ENCODE data around the gene TBC1D9B. TPM values are rescaled to one million over a fixed set of nuclear protein-coding genes. Genes with fewer than 3 reads are reported as not detected.
A peak's percentile ranks its signal among the peaks of the same experiment; 100 is the strongest.

Gene TBC1D9B
- polyA plus RNA-seq, 2 of the 4 experiments (the other 2 are of a cell fraction), result 37.2 to 64.7 TPM

GRCh38 chr5:179827680-179828079, 80.0 kb downstream of the TBC1D9B start:
- FAIRE-seq (no peak), ATAC-seq (peak in 1 of 2 experiments; percentile 2; a peak in 3 of 6 replicates), DNase-seq (ENCODE audit: low read depth in 1 of 2, low spot score in 1 of 2) (peak in 1 of 2 experiments; percentile 50)
- Histone ChIP-seq H3K4me3 (no peak overlapping the region), H3K4me2 (peak overlapping the region; percentile 96; the same call in 2 of the 3 replicates), H3K4me1 (peaks cover 92% of the 10 kb centered on the region), H3K9me3 (no peaks in the 10 kb centered on the region), H3K27ac (peak overlapping the region in 1 of 2 experiments; percentile 31; a peak in 1 of 6 replicates)
- CTCF ChIA-PET, result interaction anchor here (1.0 to 11.6 kb wide), 3 partner anchors 16 to 31 kb away, joined by 3 to 86 read pairs (median 4); no protein-coding TSS in a partner anchor
- TF ChIP-seq RFX5 (IDR thresholded peaks at IDR 0.05) (no peak), FOSL2 (IDR thresholded peaks at IDR 0.05) (no peak), FOSL2 (CRISPR knock-in tag; IDR thresholded peaks at IDR 0.05) (peak; percentile 52), FOSB (CRISPR knock-in tag; IDR thresholded peaks at IDR 0.05) (peak; percentile 69; the same call in 1 of the 2 replicates), JUN (IDR thresholded peaks at IDR 0.05) (peak in 1 of 2 experiments; percentile 11; a peak in 1 of 5 replicates), POLR2AphosphoS2 (conservative IDR thresholded peaks at IDR 0.05; ENCODE audit: low read length) (peak; percentile 93)
- POLR2A ChIA-PET, result interaction anchor here (0.8 kb wide), 1 partner anchor 10 kb away, joined by 3 read pairs; no protein-coding TSS in a partner anchor
- 70% methylated on average over 9 of the region's 9 CpGs for WGBS (ENCODE audit: missing lambda C conversion rate)

GRCh38 chr5:179825655-179826182, 82.0 kb downstream of the TBC1D9B start:
- H3K27ac ChIP-seq, result peak overlapping the region in 1 of 2 experiments; percentile 98; a peak in 1 of 6 replicates
- WGBS (ENCODE audit: missing lambda C conversion rate), result 63% methylated on average over 13 of the region's 13 CpGs
- no peak for FAIRE-seq

DNA sequence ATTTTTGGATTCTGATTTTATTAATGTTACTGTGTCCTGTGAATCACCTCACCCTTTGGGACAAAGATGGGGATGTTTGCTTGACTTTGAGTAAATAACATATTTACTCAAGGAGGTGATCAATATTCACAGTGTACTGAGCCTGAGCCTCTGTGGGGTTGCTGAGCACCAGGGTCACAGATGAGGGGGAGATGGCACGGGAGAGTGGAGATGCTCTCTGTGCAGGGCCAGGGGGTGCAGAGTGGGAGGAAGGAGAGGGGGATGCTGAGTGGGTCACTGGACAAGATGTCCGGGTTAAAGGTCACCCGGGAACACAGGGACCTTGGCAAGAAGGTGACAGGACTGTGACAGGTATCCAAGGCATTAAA, 83.0 kb downstream of the TBC1D9B start:
- TF ChIP-seq FOSB (CRISPR knock-in tag; IDR thresholded peaks at IDR 0.05) (peak; percentile 82), CHD2 (IDR thresholded peaks at IDR 0.05; ENCODE audit: low read length, partially characterized antibody) (no peak), HOXA7 (CRISPR knock-in tag; IDR thresholded peaks at IDR 0.05) (peak; percentile 79; the same call in 1 of the 2 replicates), RARB (CRISPR knock-in tag; IDR thresholded peaks at IDR 0.05) (0 out of 2 replicates have a peak, but pooled peaks have one; percentile 20), SREBF2 (IDR thresholded peaks at IDR 0.05) (no peak), TFCP2L1 (CRISPR knock-in tag; IDR thresholded peaks at IDR 0.05) (peak; percentile 17; the same call in 1 of the 2 replicates)
- WGBS (ENCODE audit: missing lambda C conversion rate), result 53% methylated on average over 3 of the region's 3 CpGs
- FAIRE-seq (no peak), ATAC-seq (no peak), DNase-seq (ENCODE audit: low read depth in 1 of 2, low spot score in 1 of 2) (no peak)
- CTCF ChIA-PET, result interaction anchor here (1.0 to 11.6 kb wide), 4 partner anchors 11 to 23 kb away, joined by 3 to 86 read pairs (median 4); no protein-coding TSS in a partner anchor
- Histone ChIP-seq H3K27ac (peak overlapping the region in 1 of 2 experiments; percentile 98; a peak in 3 of 6 replicates), H3K4me3 (peak overlapping the region; percentile 81), H3K4me1 (peaks cover 78% of the 10 kb centered on the region), H3K9me3 (no peaks in the 10 kb centered on the region), H3K4me2 (peak overlapping the region; percentile 96)
- POLR2A ChIA-PET, result interaction anchor here (1.0 to 1.3 kb wide), 2 partner anchors 11 to 13 kb away, joined by 3 read pairs; no protein-coding TSS in a partner anchor

More at GRCh38 chr5:179825655-179826182, 82.0 kb downstream of the TBC1D9B start:
- no peak for TF ChIP-seq RAD21 (conservative IDR thresholded peaks at IDR 0.05 in 1 of 2, IDR thresholded peaks at IDR 0.05 in 1 of 2)
- no peak for TF ChIP-seq EHMT2 (IDR thresholded peaks at IDR 0.05; ENCODE audit: low read depth)
- TF ChIP-seq JUNB (IDR thresholded peaks at IDR 0.05), result no peak
- TF ChIP-seq MAX (IDR thresholded peaks at IDR 0.05), result peak; percentile 34; the same call in 1 of the 2 replicates
- TF ChIP-seq MAZ (IDR thresholded peaks at IDR 0.05; ENCODE audit: borderline replicate concordance, low read depth, low read length), result no peak
- peak; percentile 91 for TF ChIP-seq FOSB (CRISPR knock-in tag; IDR thresholded peaks at IDR 0.05)
- peak; percentile 63; the same call in 1 of the 2 replicates for TF ChIP-seq TFCP2L1 (CRISPR knock-in tag; IDR thresholded peaks at IDR 0.05)
- no peak for TF ChIP-seq CBX2 (IDR thresholded peaks at IDR 0.05; ENCODE audit: borderline replicate concordance, low read depth)
- 0 out of 2 replicates have a peak, but pooled peaks have one; percentile 24 for TF ChIP-seq TP53 (CRISPR knock-in tag; IDR thresholded peaks at IDR 0.05)
- peak; percentile 94 for TF ChIP-seq HOXA7 (CRISPR knock-in tag; IDR thresholded peaks at IDR 0.05)
- peak; percentile 66 for TF ChIP-seq POLR2AphosphoS2 (conservative IDR thresholded peaks at IDR 0.05; ENCODE audit: low read length)
- TF ChIP-seq JUN (IDR thresholded peaks at IDR 0.05), result peak in 1 of 2 experiments; percentile 68; a peak in 1 of 5 replicates
- TF ChIP-seq EP300 (IDR thresholded peaks at IDR 0.05), result no peak
- ATAC-seq (peak; percentile 35 to 48; a peak in 5 of 6 replicates), DNase-seq (ENCODE audit: low read depth in 1 of 2, low spot score in 1 of 2) (peak; percentile 39 to 68)
- ChIA-PET POLR2A (interaction anchor here (1.0 to 1.3 kb wide), 2 partner anchors 12 to 14 kb away, joined by 3 read pairs; no protein-coding TSS in a partner anchor), CTCF (interaction anchor here (1.1 to 11.6 kb wide), 3 partner anchors 12 to 24 kb away, joined by 3 to 86 read pairs (median 4); no protein-coding TSS in a partner anchor)
- Histone ChIP-seq H3K4me2 (peak overlapping the region; percentile 96), H3K4me3 (peak overlapping the region; percentile 81; the same call in 2 of the 3 replicates), H3K9me3 (no peaks in the 10 kb centered on the region), H3K4me1 (peaks cover 77% of the 10 kb centered on the region)

All from A549 (cell line).